MCF 10A (cell line): ENCODE data around the gene CCM2. TPM values are rescaled to one million over a fixed set of nuclear protein-coding genes. Genes with fewer than 3 reads are reported as not detected.

Experiments used
- BruUV-seq: library from RNA; stranded (reverse); fragments of 400-500 nt; replicated peaks from 2 replicates; lab custom pipeline; 2021; lab: Mats Ljungman, UMichigan
- CTCF ChIA-PET: fragments of 300-600 bp; sonication (Branson Sonifier 250); formaldehyde crosslinking; extraction: SDS; loops from one replicate; lab custom pipeline; 2021; ENCODE audit warnings: antibody characterized with exemption, inconsistent platforms; lab: Yijun Ruan, JAX
- POLR2A ChIA-PET: fragments of 300-600, 350-650 bp; sonication (Branson Sonifier 250); formaldehyde crosslinking; extraction: SDS; loops from one replicate; lab custom pipeline; 2020; ENCODE audit warnings: antibody characterized with exemption, inconsistent platforms; lab: Yijun Ruan, JAX
- DNase-seq: peaks from one replicate; pipeline ENCODE4 v3.0.0-alpha.2; 2018; ENCODE audit not compliant: unreplicated experiment
- H3K27ac Mint-ChIP-seq: one replicate; pipeline ENCODE4 v1.8.0; 2022; ENCODE audit warnings: mild to moderate bottlenecking, low read depth, mixed read lengths; ENCODE audit not compliant: unreplicated experiment
- H3K27me3 Mint-ChIP-seq: one replicate; pipeline ENCODE4 v1.8.0; 2022; ENCODE audit warnings: mixed read lengths; ENCODE audit not compliant: insufficient read depth, unreplicated experiment
- H3K36me3 Mint-ChIP-seq: one replicate; pipeline ENCODE4 v1.8.0; 2022; ENCODE audit warnings: mild to moderate bottlenecking, moderate library complexity, mixed read lengths; ENCODE audit not compliant: insufficient read depth, unreplicated experiment
- H3K4me1 Mint-ChIP-seq: one replicate; pipeline ENCODE4 v1.8.0; 2022; ENCODE audit warnings: mixed read lengths; ENCODE audit not compliant: insufficient read depth, unreplicated experiment
- H3K4me3 Mint-ChIP-seq: one replicate; pipeline ENCODE4 v1.8.0; 2022; ENCODE audit warnings: mild to moderate bottlenecking, moderate library complexity, mixed read lengths; ENCODE audit not compliant: unreplicated experiment
- H3K9me3 Mint-ChIP-seq: one replicate; pipeline ENCODE4 v1.8.0; 2022; ENCODE audit warnings: mixed read lengths; ENCODE audit not compliant: unreplicated experiment
- CTCF ChIP-seq: fragments of 200-600 bp; IDR thresholded peaks from one replicate; pipeline ENCODE4 v1.8.0; 2022; ENCODE audit warnings: antibody characterized with exemption, mild to moderate bottlenecking; ENCODE audit not compliant: unreplicated experiment
- intact Hi-C: fragments of 100-400 bp; cut with micrococcal nuclease; formaldehyde crosslinking; loops from 2 replicates; pipeline ENCODE4 v1.14.1; 2022
- total RNA-seq: library from RNA; stranded (reverse); gene quantifications from 2 replicates; pipeline ENCODE4 v1.2.3, GENCODE V29; 2022

CCM2 gene
- total RNA-seq, 1 experiment from 2014 or later: 36.2 TPM

DNA sequence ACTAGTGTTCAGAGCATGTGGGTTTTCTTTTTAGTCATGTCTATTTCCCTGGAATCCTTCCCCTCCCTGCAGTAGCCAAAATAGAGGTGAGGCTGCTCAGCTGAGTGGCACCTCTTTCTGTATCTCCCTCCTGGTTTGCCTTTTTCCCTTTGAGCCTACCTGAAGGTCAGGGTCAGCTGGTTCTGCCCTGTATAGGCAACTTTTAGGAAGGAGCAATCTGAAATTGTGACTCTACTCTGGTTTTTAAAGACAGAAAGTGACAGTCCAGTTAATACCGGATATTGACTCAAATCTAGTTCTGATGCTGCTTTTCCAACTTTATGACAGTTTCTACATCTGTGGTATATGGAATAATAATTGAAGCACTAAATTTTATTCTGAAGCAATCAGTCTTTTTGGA, 26.0 kb downstream of the CCM2 start:
- CTCF ChIA-PET: no interaction called here
- intact Hi-C loops: no loop called here
- H3K36me3 Mint-ChIP-seq: peaks cover 34% of the 10 kb centered on the region
- POLR2A ChIA-PET: interaction anchor here (1.2 to 2.3 kb wide), 2 partner anchors 25 kb away, joined by 3 to 6 read pairs; no protein-coding TSS in a partner anchor
- DNase-seq: no peak
- peaks cover 14% of the 10 kb centered on the region for H3K4me1 Mint-ChIP-seq
- no peaks in the 10 kb centered on the region for H3K27me3 Mint-ChIP-seq
- BruUV-seq: no TSS peak
- H3K27ac Mint-ChIP-seq: no peak overlapping the region
- H3K9me3 Mint-ChIP-seq: no peaks in the 10 kb centered on the region
- TF ChIP-seq CTCF: no peak
- H3K4me3 Mint-ChIP-seq: no peak overlapping the region

GRCh38 chr7:45026984-45027773, 27.2 kb downstream of the CCM2 start:
- intact Hi-C loops: no loop called here
- Mint-ChIP-seq H3K4me3 (no peak overlapping the region), H3K36me3 (peaks cover 34% of the 10 kb centered on the region), H3K27ac (peak overlapping the region; percentile 12), H3K4me1 (peaks cover 6% of the 10 kb centered on the region), H3K9me3 (no peaks in the 10 kb centered on the region), H3K27me3 (no peaks in the 10 kb centered on the region)
- POLR2A ChIA-PET: interaction anchor here (2.3 kb wide), 1 partner anchor 26 kb away, joined by 6 read pairs; no protein-coding TSS in a partner anchor
- no peak for DNase-seq
- CTCF ChIA-PET: no interaction called here
- TF ChIP-seq CTCF: no peak
- BruUV-seq: no TSS peak

DNA sequence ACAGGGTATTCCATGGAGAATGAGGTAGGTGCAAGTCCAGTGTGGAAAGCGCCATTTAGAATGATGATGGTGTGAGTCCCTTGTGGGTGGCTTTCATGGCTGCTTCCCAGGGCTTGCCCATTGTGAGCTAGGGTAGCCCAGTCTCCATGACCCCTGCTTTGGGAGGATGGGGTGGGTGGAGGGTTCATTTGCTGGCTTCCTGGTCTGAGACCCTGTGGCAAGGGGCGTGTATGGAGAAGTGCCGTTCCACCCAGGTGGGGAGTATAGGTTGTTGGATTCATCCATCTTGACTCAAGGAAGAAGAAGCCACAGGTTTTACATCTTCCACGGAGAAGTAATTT, 27.7 kb downstream of the CCM2 start:
- no TSS peak for BruUV-seq
- H3K27me3 Mint-ChIP-seq: no peaks in the 10 kb centered on the region

More for the DNA sequence above, 27.7 kb downstream of the CCM2 start:
- no peaks in the 10 kb centered on the region for H3K9me3 Mint-ChIP-seq
- TF ChIP-seq CTCF: no peak
- CTCF ChIA-PET: no interaction called here
- H3K4me1 Mint-ChIP-seq: peaks cover 8% of the 10 kb centered on the region
- DNase-seq: no peak
- no peak overlapping the region for H3K4me3 Mint-ChIP-seq
- POLR2A ChIA-PET: interaction anchor here (1.1 to 2.3 kb wide), 2 partner anchors 26 to 28 kb away, joined by 3 to 6 read pairs; no protein-coding TSS in a partner anchor
- intact Hi-C loops: no loop called here
- peaks cover 34% of the 10 kb centered on the region for H3K36me3 Mint-ChIP-seq
- H3K27ac Mint-ChIP-seq: no peak overlapping the region
